GM03348 (cell line): ENCODE measurements around the gene SAE1.
A peak's percentile ranks its signal among the peaks of the same experiment; 100 is the strongest.

Experiments used
- DNase-seq: peaks from one replicate; pipeline ENCODE4 v3.0.0; 2012; ENCODE audit warnings: low spot score

Gene SAE1

DNA sequence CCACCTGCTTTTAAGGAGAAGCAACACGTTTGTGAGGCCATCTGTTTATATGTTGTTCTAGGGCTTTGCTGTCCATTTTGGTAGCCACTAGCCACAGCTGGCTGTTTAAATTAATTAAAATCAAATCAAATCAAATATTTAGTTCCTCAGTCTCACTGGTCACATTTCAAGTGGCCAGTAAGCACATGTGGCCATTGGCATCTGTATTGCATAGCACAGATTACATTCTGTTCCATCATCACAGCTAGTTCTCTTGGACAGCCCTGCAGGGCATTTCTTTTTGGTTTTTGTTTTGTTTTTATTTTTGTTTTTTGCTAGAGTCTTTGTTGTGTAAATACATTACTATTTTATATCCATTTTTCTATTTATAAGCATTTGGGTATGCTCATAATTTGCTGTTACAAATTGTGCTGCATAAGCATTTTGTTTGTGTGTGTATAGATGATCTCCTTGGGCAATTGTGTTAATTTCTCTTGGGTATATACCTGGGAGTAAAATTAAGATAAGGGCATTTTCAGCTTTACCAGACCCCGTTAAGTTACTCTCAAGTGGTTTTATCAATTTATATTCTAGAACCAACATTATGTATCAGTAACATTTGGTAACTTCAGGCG, 31.3 kb downstream of the SAE1 start:
- DNase-seq: peak; percentile 66

DNA sequence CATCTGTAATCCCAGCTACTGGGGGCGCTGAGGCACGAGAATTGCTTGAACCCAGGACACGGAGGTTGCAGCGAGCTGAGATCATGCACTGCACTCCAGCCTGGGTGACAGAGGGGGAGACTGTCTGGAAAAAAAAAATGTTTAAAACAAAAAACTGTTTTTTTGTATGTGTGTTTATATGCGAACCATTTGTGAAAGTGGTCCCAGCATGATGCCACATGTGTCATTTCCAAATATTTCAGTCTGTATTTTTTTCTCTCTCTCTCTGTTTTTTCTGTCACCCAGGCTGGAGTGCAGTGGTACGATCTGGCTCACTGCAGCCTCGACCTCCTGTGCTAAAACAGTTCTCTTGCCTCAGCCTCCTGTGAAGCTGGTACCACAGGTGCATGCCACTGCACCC, 37.4 kb downstream of the SAE1 start:
- DNase-seq: no peak

DNA sequence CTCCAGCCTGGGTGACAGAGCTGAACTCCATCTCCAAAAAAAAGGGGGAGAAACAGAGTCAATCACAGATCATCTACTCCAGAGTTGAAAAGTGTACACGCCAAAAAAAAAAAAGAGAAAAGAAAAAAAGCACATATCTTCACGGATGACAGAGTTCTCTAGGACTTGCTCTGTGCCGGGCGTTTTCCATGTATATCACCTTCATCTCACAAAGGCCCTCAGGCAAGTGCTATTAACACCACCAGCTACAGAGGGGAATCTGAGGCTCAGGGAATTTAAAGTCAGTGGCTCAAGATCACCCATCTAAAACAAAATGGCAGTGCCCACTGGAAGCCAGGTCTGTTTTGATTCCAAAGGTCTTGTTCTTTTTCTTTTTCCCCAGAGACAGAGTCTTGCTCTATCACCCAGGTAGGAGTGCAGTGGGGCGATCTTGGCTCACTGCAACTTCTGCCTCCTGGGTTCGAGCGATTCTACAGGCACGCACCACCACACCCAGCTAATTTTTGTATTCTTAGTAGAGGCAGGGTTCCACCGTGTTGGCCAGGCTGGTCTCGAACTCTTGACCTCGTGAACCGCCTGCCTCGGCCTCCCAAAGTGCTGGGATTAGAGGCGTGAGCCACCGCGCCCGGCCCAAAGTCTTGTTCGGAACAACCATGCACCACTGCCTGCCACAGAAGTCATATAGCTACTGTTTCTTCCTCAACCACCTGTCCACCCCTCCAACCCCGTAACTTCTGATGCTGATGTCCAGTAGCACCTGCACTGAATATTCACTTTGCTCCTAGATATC, 42.2 kb downstream of the SAE1 start:
- DNase-seq: no peak

DNA sequence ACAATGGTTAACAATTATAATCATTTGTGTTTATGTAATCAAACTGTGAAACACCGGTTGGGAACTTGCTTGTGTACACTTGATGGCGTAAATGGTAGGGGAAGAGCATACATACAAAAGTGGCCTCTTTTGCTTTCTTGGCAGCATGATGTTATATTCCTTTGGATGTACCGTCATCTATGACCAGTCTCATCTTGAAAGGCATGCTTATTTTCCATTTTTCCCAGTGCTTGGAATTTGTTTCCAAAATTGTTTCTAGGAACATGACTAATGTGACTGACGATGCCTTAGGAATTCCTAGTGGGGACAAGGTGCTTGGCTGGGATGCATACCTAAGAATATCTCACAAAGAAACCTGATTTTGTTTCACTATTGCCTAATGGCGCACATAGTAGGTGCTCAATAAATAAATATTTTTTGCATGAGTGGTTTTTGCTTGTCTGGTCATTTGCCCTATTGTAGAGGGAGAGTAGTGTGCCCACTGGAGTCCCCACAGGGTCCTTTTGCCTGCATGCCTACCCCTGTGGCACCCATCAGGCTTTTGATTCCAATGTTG, 45.5 kb downstream of the SAE1 start:
- DNase-seq: peak; percentile 46

DNA sequence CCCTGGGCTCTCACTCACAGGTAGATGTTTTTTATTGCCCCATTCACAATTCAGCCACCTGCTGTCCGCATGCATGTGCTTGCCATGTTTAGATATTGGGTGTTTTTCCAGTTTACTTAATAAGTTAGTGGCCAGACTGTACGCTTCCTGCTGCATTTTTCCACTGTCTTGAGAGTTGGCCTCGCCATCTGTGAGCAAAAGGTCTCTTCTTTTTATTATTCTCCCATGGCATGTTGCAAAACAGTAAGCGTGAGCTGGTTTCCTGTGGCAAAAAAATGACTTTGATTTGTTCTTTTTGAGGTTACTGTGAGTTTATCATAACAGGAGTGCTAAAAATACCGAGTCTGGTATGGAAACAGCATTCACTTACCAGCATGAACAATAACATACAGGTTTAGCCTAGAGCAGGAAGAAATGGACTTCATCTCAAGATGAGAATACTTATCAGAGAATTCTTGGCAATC, 46.0 kb downstream of the SAE1 start:
- peak; percentile 60 for DNase-seq

DNA sequence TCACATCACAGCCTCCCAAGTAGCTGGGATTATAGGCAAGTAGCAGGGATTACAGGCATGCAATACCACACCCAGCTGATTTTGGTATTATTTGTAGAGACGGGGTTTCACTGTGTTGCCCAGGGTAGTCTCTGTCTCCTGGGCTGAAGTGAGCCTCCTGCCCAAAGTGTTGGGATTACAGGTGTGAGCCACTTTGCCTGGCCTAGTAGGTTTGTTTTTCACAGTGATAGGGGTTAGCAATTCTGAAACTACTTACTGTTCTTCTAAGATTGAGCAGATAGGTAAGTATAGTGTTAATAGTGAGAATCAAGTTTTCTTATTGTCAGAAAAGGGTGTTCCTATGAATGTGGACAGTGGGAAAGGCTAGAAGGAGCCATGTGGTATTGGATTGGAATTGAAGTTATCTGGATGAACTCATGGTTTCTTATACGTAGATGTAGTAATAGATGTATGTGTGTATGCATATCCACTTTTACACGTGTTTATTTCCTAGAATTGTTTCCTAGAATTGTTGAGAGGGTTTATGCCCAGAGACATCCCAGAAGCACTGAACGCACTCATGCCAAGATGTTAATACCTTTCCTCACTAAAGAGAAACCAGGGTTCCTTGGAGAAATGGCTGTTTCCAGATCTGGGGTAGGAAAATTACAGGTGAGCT, 49.1 kb downstream of the SAE1 start:
- DNase-seq: no peak

DNA sequence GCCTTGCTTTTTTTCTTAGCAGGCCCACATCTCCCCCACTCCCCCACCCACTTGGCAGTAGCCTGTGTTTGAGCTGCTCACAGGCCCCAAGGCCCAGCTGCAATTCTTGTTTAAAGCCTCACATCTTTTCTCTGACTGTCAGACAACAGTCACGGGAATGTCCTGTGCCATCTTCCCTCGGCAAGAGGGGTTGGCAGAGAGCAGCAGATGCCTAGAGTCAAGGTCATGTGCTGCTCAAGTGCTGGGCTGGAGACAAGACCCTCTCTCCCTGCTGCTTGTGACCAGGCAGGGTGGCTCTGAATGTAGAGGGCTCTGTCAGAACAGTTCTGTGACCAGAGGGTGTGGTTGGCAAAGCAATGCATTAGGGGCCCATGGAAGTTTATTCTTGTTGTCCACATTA, 53.0 kb downstream of the SAE1 start:
- no peak for DNase-seq

DNA sequence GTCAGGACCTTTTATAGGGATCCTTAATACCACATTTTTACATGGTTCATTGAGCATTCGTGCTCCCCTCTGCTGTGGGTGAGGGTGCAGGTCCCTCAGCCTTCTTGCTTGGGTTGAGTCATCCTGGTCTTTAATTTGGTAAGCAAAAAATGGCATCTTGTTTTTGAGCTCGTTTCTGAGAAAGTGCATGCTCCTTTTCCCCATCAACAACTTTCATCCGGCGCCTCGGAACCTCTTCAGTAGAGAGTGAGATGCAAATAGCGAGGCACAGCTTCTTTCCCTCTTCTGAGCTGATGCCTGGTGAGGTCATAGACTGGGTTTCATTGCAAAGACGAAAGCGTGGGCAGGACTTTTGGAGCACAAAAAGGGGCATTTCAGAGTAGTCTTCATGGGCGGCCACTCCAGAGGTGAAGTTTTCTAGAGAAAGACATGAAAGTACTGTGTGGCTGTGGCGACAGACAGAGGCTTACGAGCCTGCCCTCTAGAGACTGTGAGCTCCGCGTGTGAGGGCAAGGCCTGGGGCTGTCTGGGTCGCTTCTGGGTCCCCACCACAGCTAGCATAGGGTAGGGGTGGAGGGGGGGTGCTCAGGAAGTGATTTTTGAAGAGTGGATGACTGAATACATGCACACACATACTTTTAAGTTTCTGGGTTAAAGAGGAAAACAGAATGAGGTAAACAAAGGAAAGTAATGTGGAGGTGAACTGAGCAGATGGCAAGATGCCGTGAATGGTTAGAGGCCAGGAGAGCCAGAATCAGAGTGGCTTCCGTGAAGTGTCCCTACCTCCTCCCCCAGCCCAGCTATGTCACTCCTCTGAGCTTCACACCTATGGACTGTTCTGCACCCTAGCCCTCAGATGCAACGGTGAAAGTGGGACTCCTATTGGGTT, 56.1 kb downstream of the SAE1 start:
- DNase-seq: no peak

DNA sequence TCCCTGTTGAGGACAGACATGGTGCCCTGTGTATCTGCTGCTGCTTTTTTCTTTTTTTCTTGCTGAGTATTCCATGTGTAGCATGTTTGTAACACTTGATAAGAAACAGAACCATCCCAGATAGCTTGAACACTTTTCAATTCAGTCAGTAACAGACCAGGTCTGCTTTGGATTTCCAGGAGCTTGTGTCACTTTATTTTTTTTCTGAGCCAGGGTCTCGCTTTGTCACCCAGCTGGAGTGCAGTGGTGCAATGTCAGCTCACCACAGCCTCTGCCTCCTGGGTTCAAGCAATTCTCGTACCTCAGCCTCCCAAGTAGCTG, 56.7 kb downstream of the SAE1 start:
- no peak for DNase-seq

DNA sequence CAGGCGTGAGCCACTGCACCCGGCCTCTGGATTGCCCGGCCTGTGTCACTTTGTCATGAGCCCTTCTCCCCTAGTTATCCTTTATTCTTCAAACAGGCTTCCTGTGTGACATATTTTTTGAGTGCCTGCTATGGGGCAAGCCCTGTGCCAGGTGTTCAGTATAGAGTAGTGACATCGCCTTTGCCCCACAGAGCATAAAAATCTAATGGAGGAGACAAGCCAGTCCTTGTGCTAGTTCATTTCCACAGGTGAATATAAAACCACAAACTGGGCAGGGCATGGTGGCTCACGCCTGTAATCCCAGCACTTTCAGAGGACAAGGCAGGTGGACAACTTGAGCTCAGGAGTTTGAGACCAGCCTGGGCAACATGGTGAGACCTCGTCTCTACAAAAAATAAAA, 57.2 kb downstream of the SAE1 start:
- DNase-seq: no peak

DNA sequence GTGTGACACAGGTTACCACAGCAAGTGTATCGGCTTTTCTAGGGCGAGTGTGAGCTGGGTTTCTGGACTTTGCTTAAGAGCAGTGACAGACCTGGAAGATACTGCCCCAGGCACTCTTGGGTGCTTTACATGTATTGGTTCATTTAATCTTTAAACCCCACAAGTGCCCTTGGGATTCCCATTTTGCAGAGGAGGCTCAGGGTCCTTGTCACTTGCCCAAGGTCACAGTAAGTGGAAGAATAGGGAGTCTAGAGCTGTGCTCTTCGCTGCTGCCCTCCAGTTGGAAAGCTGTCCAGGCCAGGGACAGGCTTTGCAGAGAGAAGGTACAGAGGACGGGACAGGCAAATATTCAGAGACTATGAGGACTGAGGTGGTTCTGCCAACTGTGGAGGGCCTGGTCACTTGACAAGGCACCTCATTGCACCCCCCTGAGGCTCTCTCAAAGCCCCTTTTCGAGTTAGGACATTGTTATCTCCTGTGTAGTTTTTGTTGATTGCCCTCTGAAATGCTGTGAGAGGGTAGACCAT, 57.9 kb downstream of the SAE1 start:
- no peak for DNase-seq

DNA sequence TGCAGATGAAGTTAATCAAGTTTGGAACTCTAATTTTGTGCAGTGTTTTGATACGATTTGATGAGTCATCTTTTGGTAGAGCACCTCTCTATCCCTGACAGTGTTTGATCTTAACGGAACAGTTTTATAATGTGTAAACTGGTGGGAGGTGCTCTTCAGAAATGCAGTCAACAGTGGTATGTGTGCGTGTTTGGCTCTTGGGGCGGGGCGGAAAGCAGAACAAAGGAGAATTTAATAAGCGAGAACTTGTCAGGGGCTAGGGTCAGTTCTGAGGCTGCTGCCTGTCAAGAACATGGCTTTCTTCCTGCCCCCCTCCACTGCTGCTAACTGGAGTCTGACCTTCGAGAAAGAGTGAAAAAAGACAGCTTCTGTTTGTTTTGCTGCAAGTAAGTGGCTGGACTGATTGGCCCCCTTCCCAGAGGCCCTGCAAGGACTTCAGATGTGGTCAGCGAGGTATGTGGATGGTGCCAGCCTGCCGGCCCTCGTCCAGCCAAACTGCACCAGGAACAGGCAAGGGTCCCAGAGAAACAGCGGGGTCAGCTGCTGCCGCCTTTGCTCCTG, 59.6 kb downstream of the SAE1 start:
- peak; percentile 62 for DNase-seq

DNA sequence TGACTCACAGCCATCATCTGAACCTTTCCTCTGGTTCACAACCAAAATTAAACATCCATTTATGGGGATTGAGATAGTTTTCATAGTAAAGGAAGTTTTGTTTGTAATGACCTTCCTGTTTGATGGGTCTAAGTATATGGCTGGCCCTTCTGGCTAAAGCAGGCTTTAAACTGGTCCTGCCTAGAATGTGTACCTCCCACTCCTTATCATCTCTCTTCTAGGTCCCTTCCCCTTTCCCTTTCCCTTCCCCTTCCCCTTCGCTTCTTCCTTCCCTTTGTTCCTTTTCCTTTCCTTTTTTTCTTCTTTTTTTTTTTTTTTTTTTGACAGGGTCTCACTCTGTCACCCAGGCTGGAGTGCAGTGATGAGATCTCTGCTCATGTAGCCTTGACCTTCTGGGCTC, 64.8 kb downstream of the SAE1 start:
- no peak for DNase-seq

DNA sequence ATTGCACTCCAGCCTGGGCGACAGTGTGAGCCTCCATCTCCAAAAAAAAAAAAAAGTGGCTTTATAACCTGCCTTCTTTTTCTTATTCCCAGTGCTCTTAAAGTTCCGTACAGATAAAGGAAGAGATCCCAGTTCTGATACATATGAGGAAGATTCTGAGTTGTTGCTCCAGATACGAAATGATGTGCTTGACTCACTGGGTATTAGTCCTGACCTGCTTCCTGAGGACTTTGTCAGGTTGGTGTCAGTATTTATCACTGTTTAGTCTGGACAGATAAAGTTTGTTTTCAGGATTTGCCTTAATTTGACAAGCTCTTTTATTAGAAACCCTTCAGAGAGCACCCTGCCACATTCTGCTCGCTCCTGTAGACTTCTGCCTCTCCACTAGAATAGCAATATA, 66.5 kb downstream of the SAE1 start:
- DNase-seq: no peak

DNA sequence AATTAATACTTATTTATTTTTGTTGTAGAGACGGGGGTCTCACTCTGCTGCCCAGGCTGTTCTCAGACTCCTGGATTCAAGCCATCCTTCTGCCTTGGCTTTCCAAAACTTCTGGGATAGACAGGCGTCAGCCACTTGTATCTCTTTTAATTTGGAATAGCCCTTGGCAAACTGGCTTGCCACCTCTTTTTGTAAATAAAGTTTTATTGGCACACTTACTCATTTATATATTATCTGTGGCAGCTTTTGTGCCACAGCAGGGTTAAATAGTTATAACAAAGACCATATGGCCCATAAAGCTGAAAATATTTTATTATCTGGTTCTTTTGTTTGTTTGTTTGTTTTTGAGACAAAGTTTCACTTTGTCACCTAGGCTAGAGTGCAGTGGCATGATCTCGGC, 69.9 kb downstream of the SAE1 start:
- no peak for DNase-seq

DNA sequence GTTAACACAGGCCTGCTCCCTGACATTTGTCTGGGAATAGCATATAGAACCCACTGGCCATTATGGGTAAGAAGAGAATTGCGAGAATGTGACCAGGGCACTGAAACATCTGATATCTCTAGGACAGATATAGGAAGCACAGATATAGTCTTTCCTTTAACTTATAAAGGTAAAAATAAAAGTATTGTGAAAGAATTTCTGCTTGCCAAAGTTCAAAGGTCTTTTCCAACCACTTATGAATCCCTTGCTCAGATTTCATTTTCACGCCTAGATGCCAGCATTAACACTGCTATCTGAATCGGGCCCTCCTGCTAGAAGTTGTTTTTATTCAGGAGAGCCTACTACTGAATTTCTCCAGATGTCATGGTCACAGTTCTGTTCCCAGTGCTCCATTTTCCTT, 72.6 kb downstream of the SAE1 start:
- no peak for DNase-seq

DNA sequence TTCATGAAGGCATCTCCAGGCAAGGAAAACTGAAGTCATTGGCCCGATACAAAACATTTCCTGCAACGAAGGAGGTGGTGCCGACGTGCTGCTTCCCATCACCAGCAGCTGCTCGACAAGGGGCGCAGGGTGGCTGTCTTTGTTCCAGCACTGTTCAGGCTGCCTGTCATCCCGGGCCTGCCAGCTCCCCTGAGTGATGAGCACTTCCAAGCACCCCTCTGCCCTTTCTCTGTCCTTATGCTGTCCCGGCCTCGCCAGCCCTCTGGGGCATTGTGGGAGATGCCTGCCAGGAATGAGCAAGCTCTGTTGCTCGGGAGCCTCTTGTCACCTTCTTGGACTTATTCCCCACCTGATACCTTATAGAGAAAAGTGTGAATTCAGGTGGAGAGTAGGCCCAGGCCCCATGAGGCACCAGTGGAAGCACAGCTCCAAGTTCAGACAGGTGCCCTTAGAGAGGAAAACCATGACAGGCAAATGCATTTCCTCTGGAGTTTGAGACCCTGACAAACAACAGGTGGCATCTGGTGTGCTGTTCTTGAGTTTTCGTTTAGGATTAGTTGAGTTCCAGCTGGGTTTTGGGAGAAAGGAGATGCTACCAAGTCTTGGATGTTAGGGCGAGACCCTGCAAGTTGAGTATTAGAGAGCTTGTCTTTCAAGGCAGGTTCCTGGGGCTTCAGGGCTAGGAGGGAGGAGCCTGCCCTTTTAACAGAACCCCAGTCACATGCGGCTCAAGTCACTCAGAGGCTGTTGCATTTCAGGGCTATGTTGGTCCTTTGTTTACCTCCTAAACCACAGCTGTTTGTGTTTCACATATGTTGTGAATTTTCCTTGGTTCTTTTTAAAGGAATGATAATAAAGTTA, 78.9 kb downstream of the SAE1 start:
- DNase-seq: no peak

DNA sequence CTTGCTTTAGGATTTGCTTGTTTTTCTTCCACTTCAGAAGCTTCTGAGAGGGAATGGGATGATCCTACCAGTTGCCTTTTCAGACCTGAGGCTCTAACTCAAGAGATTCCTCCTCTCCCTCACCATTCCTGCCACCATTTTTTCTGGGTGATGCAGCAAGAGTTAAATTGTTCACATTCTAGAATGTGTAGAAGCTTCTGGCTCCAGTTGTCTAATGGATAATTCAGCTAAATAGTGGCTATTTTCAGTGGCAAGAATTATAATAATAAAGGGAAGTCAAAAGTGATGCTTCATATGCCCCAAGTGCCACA, 79.5 kb downstream of the SAE1 start:
- DNase-seq: no peak

DNA sequence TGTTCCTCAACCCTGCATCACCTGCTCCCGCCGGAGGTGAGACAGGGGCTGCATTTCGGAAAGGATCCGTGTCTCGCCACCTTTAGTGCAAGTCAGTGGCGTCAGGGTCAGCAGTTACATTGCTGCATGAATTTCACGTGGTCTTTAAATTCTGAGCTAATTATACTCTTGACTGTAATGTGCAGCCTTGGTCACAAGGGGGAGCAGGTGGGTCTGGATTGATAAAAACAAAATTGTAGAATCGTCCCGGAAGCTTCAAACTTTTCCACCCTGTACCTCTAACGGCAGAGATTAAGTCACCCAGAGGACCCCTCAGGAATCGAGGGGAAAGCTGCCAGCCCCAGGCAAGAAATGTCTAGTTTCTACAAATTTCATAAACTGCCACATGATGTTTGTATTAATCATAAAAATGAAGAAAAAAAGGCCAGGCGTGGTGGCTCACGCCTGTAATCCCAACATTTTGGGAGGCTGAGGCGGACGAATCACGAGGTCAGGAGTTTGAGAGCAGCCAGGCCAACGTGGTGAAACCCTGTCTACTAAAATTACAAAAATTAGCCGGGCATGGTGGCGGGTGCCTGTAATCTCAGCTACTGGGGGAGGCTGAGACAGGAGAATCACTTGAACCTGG, 80.2 kb downstream of the SAE1 start:
- DNase-seq: peak; percentile 81

DNA sequence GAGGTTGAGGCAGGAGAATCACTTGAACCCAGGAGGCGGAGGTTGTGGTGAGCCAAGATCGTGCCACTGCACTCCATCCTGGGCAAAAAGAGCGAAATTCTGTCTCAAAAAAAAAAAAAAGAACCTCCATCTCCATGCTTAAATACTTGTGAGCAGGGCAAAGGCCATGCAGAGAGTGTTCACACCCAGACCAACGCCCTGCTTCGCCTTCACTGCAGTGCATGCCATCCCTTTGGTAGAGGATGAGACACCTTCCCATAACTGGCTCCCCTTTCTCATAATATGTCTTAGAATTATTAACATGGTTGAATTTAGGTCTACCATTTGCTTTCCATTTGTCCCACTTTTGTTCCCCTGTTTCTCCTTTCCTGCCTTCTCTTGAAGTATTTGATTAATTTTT, 84.9 kb downstream of the SAE1 start:
- DNase-seq: no peak
